OCI-LY7 (cell line): ENCODE data around the gene RPGRIP1L. TPM values are rescaled to one million over a fixed set of nuclear protein-coding genes. Genes with fewer than 3 reads are reported as not detected.

Experiments used
- BruUV-seq: library from RNA; stranded (reverse); fragments of 400-500 nt; replicated peaks from 2 replicates; lab custom pipeline; 2021; lab: Mats Ljungman, UMichigan
- CTCF ChIA-PET: fragments of 300-600 bp; sonication (Branson Sonifier 250); formaldehyde crosslinking; loops from one replicate; lab custom pipeline; 2022; ENCODE audit warnings: antibody characterized with exemption; ENCODE audit not compliant: unreplicated experiment; lab: Charles Lee
- POLR2A ChIA-PET: fragments of 300-600 bp; sonication (Branson Sonifier 250); formaldehyde crosslinking; loops from one replicate; lab custom pipeline; 2022; ENCODE audit warnings: antibody characterized with exemption; lab: Charles Lee
- DNase-seq: peaks from one replicate; pipeline ENCODE4 v3.0.0-alpha.2; 2015; ENCODE audit warnings: low spot score
- H2AFZ ChIP-seq: fragments of 200-600 bp; sonication (generic), shearing (Covaris generic); 2 replicates; pipeline ENCODE4 v1.6.1; 2014; ENCODE audit warnings: mild to moderate bottlenecking, antibody characterized with exemption, low read length, moderate library complexity
- H3K27ac ChIP-seq: fragments of 200-600 bp; sonication (generic); 2 replicates; pipeline ENCODE4 v1.5.1; 2014; ENCODE audit warnings: mixed run types, low read depth, mild to moderate bottlenecking, moderate library complexity, low read length, inconsistent platforms; ENCODE audit not compliant: poor library complexity, severe bottlenecking
- H3K36me3 ChIP-seq: fragments of 200-600 bp; sonication (generic); 2 replicates; pipeline ENCODE4 v1.6.1; 2014; ENCODE audit warnings: mild to moderate bottlenecking, antibody characterized with exemption, low read length, moderate library complexity, mixed read lengths; ENCODE audit not compliant: insufficient read depth
- H3K4me1 ChIP-seq: fragments of 200-600 bp; sonication (generic); 2 replicates; pipeline ENCODE4 v1.5.1; 2014; ENCODE audit warnings: mild to moderate bottlenecking, low read length; ENCODE audit not compliant: insufficient read depth, poor library complexity, severe bottlenecking
- H3K4me2 ChIP-seq: fragments of 200-600 bp; sonication (generic); 2 replicates; pipeline ENCODE4 v1.6.1; 2014; ENCODE audit warnings: mild to moderate bottlenecking, low read length
- H3K4me3 ChIP-seq: fragments of 200-600 bp; sonication (generic); 2 replicates; pipeline ENCODE4 v1.5.1; 2014; ENCODE audit warnings: mild to moderate bottlenecking, low read depth, low read length; ENCODE audit not compliant: poor library complexity, severe bottlenecking
- H3K79me2 ChIP-seq: fragments of 200-600 bp; sonication (generic); 2 replicates; pipeline ENCODE4 v1.6.1; 2016; ENCODE audit warnings: low read depth, mild to moderate bottlenecking, low read length, moderate library complexity, mixed read lengths; ENCODE audit not compliant: insufficient read depth
- H3K9me2 ChIP-seq: fragments of 200-600 bp; sonication (generic); 2 replicates; pipeline ENCODE4 v1.6.1; 2016; ENCODE audit warnings: mild to moderate bottlenecking, low read length, mixed read lengths; ENCODE audit not compliant: insufficient read depth
- H3K9me3 ChIP-seq: fragments of 200-600 bp; sonication (generic); 2 replicates; pipeline ENCODE4 v1.6.1; 2014; ENCODE audit warnings: mild to moderate bottlenecking, mixed run types, low read length, mixed read lengths
- H4K20me1 ChIP-seq: fragments of 200-600 bp; sonication (generic); 2 replicates; pipeline ENCODE4 v1.6.1; 2014; ENCODE audit warnings: mild to moderate bottlenecking, antibody characterized with exemption, low read length, moderate library complexity, mixed read lengths; ENCODE audit not compliant: insufficient read depth
- EZH2phosphoT487 ChIP-seq: fragments of 200-600 bp; sonication (generic); IDR thresholded peaks from 2 replicates; pipeline ENCODE4 v1.6.1; 2018; ENCODE audit warnings: low read depth, borderline replicate concordance, mild to moderate bottlenecking, mixed run types, antibody characterized with exemption, low read length, moderate library complexity, mixed read lengths
- intact Hi-C: fragments of 100-400 bp; cut with micrococcal nuclease; formaldehyde crosslinking; loops from one replicate; pipeline ENCODE4 v1.10.0; 2022; ENCODE audit not compliant: unreplicated experiment
- total RNA-seq, 2 experiments: library from RNA; depleted of rRNA in 1 of 2; stranded (reverse); fragments of >200 nt in 1 of 2; shearing (Covaris generic) in 1 of 2; gene quantifications; 2 replicates each; pipeline ENCODE4 v1.2.3, GENCODE V29; 2014 to 2022
- TF ChIP-seq, protein P1 (sequence below): fragments of 200-600 bp; sonication (generic); conservative IDR thresholded peaks from 2 replicates; pipeline ENCODE4 v1.5.1; 2014; ENCODE audit warnings: mild to moderate bottlenecking, antibody characterized with exemption, low read length, moderate library complexity, mixed read lengths

The RPGRIP1L gene
- total RNA-seq, 2 experiments from 2014 or later = 12.7 to 15.4 TPM

DNA sequence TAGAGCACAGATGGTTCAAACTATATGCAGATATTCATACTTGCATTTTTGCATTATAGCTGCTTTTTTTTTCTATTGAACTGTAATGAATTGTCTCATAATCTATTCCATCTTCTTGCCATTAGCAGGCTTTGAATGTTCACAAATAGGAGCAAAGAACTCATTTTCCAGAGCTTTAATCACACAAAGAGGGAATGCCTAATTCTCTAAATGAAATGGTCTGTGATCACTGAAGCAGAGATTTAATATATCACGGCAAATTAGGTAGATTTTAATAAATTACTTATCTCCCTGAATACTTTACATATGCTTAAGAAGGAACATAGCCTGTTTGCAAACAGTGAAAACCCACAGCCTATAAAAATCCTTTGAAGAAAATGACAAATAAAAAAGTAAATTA, 103.0 kb downstream of the RPGRIP1L start:
- Histone ChIP-seq H3K9me3 (no peaks in the 10 kb centered on the region), H3K36me3 (no peaks in the 10 kb centered on the region), H3K27ac (no peak overlapping the region), H3K79me2 (no peaks in the 10 kb centered on the region), H3K4me1 (no peaks in the 10 kb centered on the region), H4K20me1 (no peaks in the 10 kb centered on the region), H2AFZ (no peak overlapping the region), H3K4me3 (no peak overlapping the region), H3K4me2 (no peak overlapping the region), H3K9me2 (no peaks in the 10 kb centered on the region)
- intact Hi-C loops = no loop called here
- no peak for TF ChIP-seq EZH2phosphoT487
- TF ChIP-seq, protein P1, sequence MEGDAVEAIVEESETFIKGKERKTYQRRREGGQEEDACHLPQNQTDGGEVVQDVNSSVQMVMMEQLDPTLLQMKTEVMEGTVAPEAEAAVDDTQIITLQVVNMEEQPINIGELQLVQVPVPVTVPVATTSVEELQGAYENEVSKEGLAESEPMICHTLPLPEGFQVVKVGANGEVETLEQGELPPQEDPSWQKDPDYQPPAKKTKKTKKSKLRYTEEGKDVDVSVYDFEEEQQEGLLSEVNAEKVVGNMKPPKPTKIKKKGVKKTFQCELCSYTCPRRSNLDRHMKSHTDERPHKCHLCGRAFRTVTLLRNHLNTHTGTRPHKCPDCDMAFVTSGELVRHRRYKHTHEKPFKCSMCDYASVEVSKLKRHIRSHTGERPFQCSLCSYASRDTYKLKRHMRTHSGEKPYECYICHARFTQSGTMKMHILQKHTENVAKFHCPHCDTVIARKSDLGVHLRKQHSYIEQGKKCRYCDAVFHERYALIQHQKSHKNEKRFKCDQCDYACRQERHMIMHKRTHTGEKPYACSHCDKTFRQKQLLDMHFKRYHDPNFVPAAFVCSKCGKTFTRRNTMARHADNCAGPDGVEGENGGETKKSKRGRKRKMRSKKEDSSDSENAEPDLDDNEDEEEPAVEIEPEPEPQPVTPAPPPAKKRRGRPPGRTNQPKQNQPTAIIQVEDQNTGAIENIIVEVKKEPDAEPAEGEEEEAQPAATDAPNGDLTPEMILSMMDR = no peak
- ChIA-PET POLR2A (no interaction called here), CTCF (no interaction called here)
- DNase-seq = no peak
- no TSS peak for BruUV-seq

DNA sequence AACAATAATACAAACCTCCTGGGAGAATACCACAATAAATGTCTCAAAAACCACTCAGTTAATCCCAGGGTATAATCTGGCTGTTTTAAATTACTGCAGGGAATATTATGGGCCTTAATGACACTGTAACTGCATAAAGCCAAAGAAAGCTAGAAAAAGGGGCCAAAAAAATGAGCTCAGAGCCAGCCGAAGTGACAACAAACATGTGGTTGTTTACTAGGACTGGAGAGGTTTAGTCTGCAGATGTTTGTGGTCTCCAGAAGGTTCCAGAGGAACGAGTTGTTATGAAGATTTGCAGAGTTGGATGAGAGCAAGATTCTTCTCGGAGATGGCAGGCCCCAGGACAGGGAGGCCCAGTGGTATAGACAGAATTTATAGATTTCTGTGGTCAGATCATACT, 103.5 kb downstream of the RPGRIP1L start:
- POLR2A ChIA-PET = no interaction called here
- H2AFZ ChIP-seq = no peak overlapping the region
- H3K4me3 ChIP-seq = no peak overlapping the region
- H3K36me3 ChIP-seq = no peaks in the 10 kb centered on the region
- no peaks in the 10 kb centered on the region for H3K4me1 ChIP-seq
- no peaks in the 10 kb centered on the region for H3K9me2 ChIP-seq
- TF ChIP-seq EZH2phosphoT487 = no peak
- TF ChIP-seq, protein P1 = no peak
- intact Hi-C loops = no loop called here
- no TSS peak for BruUV-seq
- no peaks in the 10 kb centered on the region for H3K9me3 ChIP-seq
- CTCF ChIA-PET = no interaction called here
- H3K79me2 ChIP-seq = no peaks in the 10 kb centered on the region
- no peaks in the 10 kb centered on the region for H4K20me1 ChIP-seq
- H3K27ac ChIP-seq = no peak overlapping the region
- DNase-seq = no peak
- no peak overlapping the region for H3K4me2 ChIP-seq

GRCh38 chr16:53599548-53599947, 104.1 kb downstream of the RPGRIP1L start:
- POLR2A ChIA-PET = no interaction called here
- DNase-seq = no peak
- CTCF ChIA-PET = no interaction called here
- Histone ChIP-seq H3K4me1 (no peaks in the 10 kb centered on the region), H3K4me3 (no peak overlapping the region), H2AFZ (no peak overlapping the region), H3K27ac (no peak overlapping the region), H3K4me2 (no peak overlapping the region), H4K20me1 (no peaks in the 10 kb centered on the region), H3K9me3 (no peaks in the 10 kb centered on the region), H3K36me3 (no peaks in the 10 kb centered on the region), H3K9me2 (no peaks in the 10 kb centered on the region), H3K79me2 (no peaks in the 10 kb centered on the region)
- no peak for TF ChIP-seq EZH2phosphoT487
- TF ChIP-seq, protein P1 = no peak
- BruUV-seq = no TSS peak
- intact Hi-C loops = no loop called here
